Gastrocnemius medialis (tissue), 4 donors: Measurements from ENCODE around the gene SHISA6.

Source experiments
- POLR2A ChIP-seq, 2 donors: fragments of 450-650 bp; IDR thresholded peaks; one replicate each; pipeline ENCODE4 v1.6.1; 2017; ENCODE audit warnings: antibody characterized with exemption in 2 of 2, mild to moderate bottlenecking in 2 of 2, moderate library complexity in 2 of 2
- TF ChIP-seq, protein P1 (sequence below), 5 experiments: fragments of 450-650 bp in 3 of 5; fragments of 200-600 bp in 2 of 5; sonication (generic) in 2 of 5; IDR thresholded peaks in 4 of 5; conservative IDR thresholded peaks in 1 of 5; 1 replicate in 4 of 5; 2 replicates in 1 of 5; pipeline ENCODE4 v1.5.1; 2016 to 2019; ENCODE audit warnings: antibody characterized with exemption in 5 of 5, mild to moderate bottlenecking in 3 of 5, moderate library complexity in 3 of 5

DNA sequence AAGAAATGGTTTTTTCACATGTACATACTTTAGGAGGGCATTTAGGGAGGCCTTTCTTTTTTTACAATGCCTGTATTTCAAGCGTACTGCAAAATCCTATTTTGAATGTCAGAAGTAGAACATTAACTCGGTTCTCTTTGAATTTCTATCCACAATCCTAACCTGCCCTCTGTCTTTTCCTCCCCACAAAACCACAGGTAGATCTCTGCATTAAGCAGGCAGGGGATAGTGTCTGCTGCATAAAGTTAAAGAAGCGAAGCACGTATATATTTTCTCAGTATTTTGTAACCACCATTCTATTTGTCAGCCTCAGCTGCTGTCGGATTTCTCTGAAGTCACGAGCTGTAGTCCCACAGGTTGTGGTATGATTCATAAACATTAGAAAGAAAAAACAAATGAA is 137.5 kb downstream of the SHISA6 start:
- TF ChIP-seq, protein P1, sequence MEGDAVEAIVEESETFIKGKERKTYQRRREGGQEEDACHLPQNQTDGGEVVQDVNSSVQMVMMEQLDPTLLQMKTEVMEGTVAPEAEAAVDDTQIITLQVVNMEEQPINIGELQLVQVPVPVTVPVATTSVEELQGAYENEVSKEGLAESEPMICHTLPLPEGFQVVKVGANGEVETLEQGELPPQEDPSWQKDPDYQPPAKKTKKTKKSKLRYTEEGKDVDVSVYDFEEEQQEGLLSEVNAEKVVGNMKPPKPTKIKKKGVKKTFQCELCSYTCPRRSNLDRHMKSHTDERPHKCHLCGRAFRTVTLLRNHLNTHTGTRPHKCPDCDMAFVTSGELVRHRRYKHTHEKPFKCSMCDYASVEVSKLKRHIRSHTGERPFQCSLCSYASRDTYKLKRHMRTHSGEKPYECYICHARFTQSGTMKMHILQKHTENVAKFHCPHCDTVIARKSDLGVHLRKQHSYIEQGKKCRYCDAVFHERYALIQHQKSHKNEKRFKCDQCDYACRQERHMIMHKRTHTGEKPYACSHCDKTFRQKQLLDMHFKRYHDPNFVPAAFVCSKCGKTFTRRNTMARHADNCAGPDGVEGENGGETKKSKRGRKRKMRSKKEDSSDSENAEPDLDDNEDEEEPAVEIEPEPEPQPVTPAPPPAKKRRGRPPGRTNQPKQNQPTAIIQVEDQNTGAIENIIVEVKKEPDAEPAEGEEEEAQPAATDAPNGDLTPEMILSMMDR (IDR thresholded peaks at IDR 0.05 in 4 of 5, conservative IDR thresholded peaks at IDR 0.05 in 1 of 5), result no peak
- TF ChIP-seq POLR2A (IDR thresholded peaks at IDR 0.05), result no peak
